ENCODE data around the gene LSM2. TPM values are rescaled to one million over a fixed set of nuclear protein-coding genes. Genes with fewer than 3 reads are reported as not detected.

The LSM2 gene
- polyA plus RNA-seq, 1 experiment: 43.5 TPM

DNA sequence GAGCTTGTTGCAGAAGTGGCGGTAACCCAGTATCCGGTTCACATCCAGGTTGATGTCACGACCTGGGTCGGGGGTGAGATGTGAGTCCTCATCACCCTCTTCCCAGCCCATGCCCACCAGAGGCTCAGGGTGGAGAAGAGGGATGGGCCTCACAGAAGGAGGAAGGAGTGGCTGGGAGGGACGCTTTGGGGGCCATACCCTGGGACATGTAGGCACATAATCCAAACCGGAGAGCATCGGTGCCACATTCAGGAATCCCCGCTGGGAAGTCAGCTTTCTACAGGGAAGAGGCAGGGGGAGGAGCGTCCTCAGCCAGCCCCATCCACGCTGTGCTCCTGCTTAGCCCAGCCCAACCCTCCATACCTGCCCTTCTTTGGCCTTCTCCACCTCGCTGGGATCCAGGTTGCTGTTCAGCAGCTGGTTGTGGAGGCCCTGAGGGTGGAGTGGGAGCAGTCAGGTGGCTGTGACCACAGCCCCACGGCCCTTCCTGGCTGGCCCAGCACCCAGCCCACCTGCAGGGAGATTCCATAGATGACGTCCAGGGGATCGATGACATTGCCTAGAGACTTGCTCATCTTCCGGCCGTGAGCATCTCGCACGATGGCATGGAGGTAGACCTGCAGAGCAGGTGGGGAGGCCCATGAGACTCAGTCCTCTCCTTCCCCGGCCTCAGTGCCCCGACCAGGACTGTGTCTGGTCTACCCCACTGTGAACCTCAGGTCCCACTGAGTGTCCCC lies 26.1 kb downstream of the LSM2 start:
- ChIA-PET POLR2A (no interaction called here), CTCF (interaction anchor here (1.1 to 3.3 kb wide), 2 partner anchors 11 kb away, joined by 4 to 14 read pairs; no protein-coding TSS in a partner anchor)
- no peaks in the 10 kb centered on the region for H3K27me3 ChIP-seq (ENCODE audit: control insufficient read depth, insufficient read depth, low read length)
- no peak for DNase-seq (ENCODE audit: low read depth)
- peaks cover 48% of the 10 kb centered on the region for H3K36me3 ChIP-seq (ENCODE audit: control insufficient read depth, insufficient read depth, low read length)
- TF ChIP-seq, protein P1, sequence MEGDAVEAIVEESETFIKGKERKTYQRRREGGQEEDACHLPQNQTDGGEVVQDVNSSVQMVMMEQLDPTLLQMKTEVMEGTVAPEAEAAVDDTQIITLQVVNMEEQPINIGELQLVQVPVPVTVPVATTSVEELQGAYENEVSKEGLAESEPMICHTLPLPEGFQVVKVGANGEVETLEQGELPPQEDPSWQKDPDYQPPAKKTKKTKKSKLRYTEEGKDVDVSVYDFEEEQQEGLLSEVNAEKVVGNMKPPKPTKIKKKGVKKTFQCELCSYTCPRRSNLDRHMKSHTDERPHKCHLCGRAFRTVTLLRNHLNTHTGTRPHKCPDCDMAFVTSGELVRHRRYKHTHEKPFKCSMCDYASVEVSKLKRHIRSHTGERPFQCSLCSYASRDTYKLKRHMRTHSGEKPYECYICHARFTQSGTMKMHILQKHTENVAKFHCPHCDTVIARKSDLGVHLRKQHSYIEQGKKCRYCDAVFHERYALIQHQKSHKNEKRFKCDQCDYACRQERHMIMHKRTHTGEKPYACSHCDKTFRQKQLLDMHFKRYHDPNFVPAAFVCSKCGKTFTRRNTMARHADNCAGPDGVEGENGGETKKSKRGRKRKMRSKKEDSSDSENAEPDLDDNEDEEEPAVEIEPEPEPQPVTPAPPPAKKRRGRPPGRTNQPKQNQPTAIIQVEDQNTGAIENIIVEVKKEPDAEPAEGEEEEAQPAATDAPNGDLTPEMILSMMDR (IDR thresholded peaks at IDR 0.05; ENCODE audit: insufficient read depth, low read depth, low read length): no peak
- no peak overlapping the region for H3K4me3 ChIP-seq (ENCODE audit: low read depth, low read length)

DNA sequence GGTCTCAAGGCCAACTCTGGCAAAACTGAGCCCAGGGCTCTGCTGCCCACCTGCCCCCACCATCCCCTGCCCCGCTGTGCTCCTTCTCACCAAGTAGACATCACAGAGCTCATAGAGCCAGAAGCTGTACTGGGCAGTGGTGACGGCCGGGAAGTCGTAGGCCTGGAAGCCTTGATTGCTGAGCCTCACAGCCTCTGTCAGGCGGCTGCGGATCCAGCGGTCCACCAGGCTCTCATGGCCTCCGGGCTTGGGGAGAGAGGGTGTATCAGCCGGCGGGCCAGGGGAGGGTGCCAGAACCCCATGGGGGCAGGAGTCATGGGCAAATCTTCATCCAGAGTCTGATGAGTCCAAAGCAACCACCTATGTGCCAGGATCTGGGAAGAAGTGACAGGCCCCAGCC lies 26.9 kb downstream of the LSM2 start:
- ChIA-PET POLR2A (no interaction called here), CTCF (interaction anchor here (1.1 to 3.3 kb wide), 2 partner anchors 10 to 11 kb away, joined by 4 to 14 read pairs; no protein-coding TSS in a partner anchor)
- Histone ChIP-seq H3K4me3 (ENCODE audit: low read depth, low read length) (no peak overlapping the region), H3K27me3 (ENCODE audit: control insufficient read depth, insufficient read depth, low read length) (no peaks in the 10 kb centered on the region), H3K36me3 (ENCODE audit: control insufficient read depth, insufficient read depth, low read length) (peaks cover 43% of the 10 kb centered on the region)
- DNase-seq (ENCODE audit: low read depth): no peak
- TF ChIP-seq, protein P1 (IDR thresholded peaks at IDR 0.05; ENCODE audit: insufficient read depth, low read depth, low read length): no peak

DNA sequence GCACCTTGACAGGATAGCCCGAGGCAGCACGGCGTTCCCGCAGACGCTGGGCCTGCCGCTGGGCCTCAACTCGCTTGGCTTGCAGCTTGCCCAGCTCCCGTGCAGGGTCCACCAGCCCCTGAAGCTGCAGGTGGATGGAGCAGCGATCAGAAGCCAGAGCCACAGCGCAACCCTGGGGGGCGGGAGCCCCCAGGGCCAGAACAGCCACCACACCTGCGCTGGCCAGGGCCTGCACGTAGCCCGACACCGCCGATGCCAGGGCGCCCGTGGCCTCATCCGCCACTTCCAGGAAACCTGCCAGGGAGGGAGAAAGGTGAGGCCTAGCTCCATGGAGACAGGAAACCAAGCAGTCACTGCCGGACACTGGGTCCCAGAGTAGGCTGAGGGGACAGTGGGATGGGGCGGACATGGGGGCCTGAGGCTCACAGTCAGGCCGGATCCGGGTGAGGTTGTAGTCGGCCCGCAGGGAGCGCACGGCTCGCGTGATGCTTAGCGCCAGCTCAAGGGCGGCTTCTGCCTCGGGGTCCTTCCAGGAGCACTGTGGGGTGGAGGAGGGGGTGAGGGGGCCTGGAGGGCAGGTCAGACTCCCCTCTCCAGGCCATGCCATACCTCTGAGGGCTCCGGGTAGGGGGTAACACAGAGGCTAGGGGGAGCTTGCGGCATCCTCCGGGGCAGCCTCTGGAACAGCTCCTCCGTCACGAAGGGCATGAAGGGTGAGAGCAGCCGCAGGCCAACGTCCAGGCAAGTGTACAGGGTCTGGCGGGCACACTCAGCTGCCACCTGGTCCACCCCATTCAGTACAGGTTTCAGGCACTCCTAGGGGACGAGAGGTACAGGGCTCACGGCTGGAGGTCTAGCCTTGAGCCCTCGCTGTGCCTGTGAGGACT lies 27.5 kb downstream of the LSM2 start:
- ChIA-PET CTCF (interaction anchor here (3.3 kb wide), 2 partner anchors 10 to 12 kb away, joined by 14 to 22 read pairs; no protein-coding TSS in a partner anchor), POLR2A (no interaction called here)
- TF ChIP-seq, protein P1 (IDR thresholded peaks at IDR 0.05; ENCODE audit: insufficient read depth, low read depth, low read length): no peak
- peaks cover 36% of the 10 kb centered on the region for H3K36me3 ChIP-seq (ENCODE audit: control insufficient read depth, insufficient read depth, low read length)
- H3K4me3 ChIP-seq (ENCODE audit: low read depth, low read length): no peak overlapping the region
- DNase-seq (ENCODE audit: low read depth): no peak
- no peaks in the 10 kb centered on the region for H3K27me3 ChIP-seq (ENCODE audit: control insufficient read depth, insufficient read depth, low read length)

DNA sequence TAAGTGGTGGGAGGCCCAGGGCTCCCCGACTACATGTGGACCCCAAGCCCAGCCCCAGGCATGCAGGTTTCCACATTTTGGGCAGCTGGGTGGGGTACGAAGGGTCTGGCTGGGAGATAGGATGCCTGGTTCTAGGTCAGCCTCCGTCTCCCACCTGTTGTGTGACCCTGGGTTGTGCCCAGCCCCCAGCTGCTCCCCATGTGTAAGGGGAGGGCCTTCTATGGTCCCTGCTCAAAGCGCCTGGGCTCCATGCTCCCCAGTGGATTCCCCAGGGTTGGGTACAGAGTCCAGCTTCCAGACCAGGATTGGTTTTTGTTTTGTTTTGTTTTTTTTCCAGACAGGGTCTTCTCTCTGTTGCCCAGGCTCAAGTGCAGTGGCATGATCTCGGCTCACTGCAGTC lies 28.6 kb downstream of the LSM2 start:
- Histone ChIP-seq H3K36me3 (ENCODE audit: control insufficient read depth, insufficient read depth, low read length) (peaks cover 32% of the 10 kb centered on the region), H3K27me3 (ENCODE audit: control insufficient read depth, insufficient read depth, low read length) (no peaks in the 10 kb centered on the region), H3K4me3 (ENCODE audit: low read depth, low read length) (no peak overlapping the region)
- TF ChIP-seq, protein P1 (IDR thresholded peaks at IDR 0.05; ENCODE audit: insufficient read depth, low read depth, low read length): no peak
- ChIA-PET CTCF (interaction anchor here (1.1 to 3.3 kb wide), 5 partner anchors 8 to 55 kb away, joined by 3 to 22 read pairs (median 5); partner anchors contain the start of gene DDAH2), POLR2A (no interaction called here)
- no peak for DNase-seq (ENCODE audit: low read depth)

DNA sequence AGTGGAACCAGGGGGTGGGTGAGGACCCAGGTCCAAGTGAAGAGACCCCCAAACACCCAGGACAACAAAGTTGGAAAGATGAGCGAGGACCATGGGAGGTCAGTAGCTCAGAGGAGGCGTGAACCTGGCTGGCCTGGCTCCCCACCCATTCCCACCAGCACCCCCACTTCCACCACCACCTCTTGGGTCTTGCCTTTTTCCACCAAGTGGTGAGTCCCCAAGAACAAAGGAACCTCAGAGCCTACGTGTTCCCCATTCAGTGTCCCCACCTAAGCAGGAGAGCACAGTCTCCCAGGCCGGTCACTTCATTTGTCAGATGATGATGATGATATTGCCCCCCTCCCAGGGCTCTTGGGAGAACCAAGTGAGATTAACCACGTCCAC lies 29.1 kb downstream of the LSM2 start:
- CTCF ChIA-PET: interaction anchor here (0.6 to 3.3 kb wide), 6 partner anchors 9 to 63 kb away, joined by 3 to 22 read pairs (median 3); partner anchors contain the start of genes DDAH2 and LY6G6D
- POLR2A ChIA-PET: no interaction called here
- no peak overlapping the region for H3K4me3 ChIP-seq (ENCODE audit: low read depth, low read length)
- H3K27me3 ChIP-seq (ENCODE audit: control insufficient read depth, insufficient read depth, low read length): no peaks in the 10 kb centered on the region
- no peak for DNase-seq (ENCODE audit: low read depth)
- H3K36me3 ChIP-seq (ENCODE audit: control insufficient read depth, insufficient read depth, low read length): peaks cover 29% of the 10 kb centered on the region
- TF ChIP-seq, protein P1 (IDR thresholded peaks at IDR 0.05; ENCODE audit: insufficient read depth, low read depth, low read length): no peak

Data from BJ (cell line).